ENCODE measurements around the gene KCTD12.

KCTD12 gene

DNA sequence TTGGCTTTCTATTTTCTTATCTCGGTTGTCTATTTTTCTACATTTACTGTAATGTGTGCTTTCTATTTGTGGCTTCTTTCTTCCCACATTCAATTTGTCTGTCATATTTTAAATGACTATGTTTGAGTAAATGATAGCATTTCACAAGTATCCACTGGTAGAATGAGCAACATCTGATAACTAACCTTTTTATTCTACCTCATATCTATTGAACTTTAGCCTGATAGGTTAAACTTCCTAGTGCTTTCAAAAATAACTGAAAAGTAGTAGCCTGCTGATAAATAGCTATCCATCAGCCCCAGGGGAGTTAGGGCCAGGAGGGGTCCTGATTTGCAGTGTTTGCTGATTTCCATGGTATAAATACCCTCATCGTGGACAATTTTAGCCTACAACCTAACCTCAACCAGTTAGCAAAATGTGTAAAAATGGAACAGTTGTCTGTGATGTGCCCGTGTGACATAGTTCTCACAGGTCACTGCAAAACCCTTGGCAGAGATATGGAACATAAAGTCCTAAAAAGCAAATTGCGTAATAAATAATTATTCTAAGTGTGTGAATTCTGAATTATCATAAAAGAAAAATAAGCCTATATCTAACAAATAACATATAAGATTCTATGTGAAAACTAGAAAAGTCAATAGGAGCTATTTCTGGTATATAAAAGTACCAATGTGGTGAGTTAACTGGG, 32.1 kb downstream of the KCTD12 start:
- no peak for DNase-seq (ENCODE audit: low read depth)

DNA sequence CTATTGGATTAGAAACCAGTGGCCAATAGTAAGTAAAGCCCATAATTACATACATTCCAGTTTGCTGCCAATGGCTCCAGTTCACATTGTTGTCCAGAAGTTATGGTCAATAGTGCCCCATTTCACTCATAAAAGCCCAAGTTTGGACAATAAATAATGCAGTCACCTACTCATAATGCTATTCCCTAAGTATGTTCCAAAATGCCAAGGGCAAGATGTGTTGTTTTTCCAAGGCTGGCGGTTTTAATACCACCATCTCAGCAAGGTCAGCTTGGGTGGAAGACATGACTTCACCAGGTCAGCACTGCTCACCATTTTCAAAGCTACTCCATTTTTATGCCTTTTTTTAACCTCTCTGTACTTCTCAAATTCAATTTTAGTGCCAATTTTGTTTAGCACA, 32.7 kb downstream of the KCTD12 start:
- no peak for DNase-seq (ENCODE audit: low read depth)

DNA sequence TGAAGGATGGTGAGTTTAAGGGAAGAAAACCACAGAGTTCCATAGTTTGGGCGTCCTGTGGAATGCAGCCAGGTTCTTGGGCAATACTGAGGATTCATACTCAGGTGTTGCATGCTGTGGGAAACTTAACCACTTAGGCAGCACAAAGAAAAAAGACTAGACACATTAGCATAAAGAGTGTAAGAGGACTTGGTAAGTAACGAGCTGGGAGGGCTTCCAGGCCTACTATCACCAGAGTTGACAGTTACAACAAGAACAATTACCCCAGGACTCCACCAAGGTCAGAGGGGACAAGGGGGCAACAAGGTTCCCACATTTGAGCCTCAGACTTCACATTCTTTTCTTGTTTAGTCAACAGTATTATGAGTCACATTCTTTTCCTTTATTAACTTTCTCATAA, 33.2 kb downstream of the KCTD12 start:
- no peak for DNase-seq (ENCODE audit: low read depth)

DNA sequence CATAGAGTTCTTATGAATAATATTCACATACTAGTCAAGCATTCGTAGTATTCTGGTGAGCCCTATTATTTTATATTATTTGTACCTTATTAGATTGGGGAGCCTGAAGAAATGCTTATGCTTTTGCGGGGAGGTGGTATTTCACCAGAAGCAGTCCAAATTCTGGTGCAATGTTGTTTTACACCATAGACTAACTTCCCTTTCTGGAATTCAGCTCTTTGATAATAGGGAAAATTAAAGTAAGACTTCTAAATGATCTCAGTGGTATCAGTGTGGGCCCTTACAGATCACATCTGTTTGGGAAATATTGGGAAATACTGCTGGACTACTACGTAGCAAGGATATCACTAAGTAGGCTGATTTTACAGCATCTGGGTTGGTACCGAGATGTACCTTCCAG, 34.2 kb downstream of the KCTD12 start:
- no peak for DNase-seq (ENCODE audit: low read depth)

DNA sequence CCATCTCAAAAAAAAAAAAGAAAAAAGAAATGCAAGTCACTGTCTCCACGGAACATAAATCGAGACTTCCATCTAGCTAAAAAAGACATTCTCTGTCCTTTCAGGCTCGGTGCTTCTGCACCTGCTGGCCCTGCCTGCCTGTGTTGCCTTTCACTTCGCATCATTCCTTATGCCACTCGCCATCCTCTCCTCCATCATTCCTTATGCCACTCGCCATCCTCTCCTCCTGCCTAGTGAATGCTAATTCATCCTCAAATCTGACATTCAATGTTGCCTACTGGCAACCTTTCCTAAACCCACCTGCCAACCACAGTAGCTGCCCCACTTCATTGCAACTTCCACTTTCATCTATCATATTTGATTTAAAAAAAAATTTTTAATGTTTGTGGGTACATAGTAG, 36.7 kb downstream of the KCTD12 start:
- no peak for DNase-seq (ENCODE audit: low read depth)

DNA sequence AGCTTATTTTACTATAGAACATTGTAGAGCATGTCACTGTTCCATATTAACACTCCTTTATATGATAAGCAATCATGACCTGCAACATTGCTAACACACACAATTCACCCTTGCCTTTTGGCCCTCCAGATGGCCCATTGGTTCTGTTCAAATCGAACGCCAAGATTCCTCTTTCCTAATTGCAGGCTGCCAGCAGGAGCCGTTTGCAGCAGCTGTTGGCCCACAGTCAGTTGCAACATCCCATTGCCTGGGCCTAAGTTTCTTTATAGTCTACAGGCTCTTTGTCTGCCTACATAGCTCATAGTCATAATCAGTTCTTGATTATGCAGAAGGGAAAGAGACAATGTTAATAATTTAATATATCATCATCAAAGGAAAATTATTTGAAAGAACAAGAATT, 37.6 kb downstream of the KCTD12 start:
- DNase-seq (ENCODE audit: low read depth), result no peak

DNA sequence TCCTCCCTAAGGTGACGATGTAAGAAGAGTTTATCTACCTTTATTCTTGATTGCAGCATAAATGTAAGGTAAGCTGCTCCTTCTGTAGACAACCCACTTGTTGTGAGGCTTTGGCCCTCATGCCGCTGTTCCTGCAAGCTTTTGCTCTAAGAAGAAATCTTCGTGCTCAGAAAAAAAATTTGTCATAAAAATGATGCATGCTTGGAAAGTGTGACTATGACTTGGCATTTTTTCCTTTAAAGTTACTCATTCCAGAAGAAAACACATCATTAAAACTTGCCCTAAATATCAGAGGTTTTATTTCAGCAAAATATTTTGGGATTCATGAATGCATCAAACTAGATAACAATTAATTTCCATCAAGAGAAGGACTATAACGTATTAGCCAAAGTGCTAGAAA, 39.8 kb downstream of the KCTD12 start:
- DNase-seq (ENCODE audit: low read depth), result no peak

DNA sequence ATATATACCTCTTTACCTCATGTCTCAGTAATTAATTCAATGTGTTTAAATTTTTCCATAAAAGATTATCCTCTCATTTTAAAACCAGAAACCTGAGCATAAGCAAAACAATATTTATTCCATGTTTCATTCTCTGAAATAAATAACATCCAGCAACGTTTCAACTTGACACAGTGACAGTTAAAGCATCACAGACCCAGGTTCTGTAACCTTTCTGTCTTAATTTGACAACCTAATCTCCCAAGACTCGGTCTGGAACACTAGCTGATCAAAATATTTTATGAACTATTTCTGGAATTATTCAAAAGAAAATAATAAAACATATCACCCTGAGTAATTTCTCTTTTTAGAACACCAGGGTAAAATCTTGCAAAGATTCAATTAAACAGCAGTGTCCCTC, 40.3 kb downstream of the KCTD12 start:
- no peak for DNase-seq (ENCODE audit: low read depth)

DNA sequence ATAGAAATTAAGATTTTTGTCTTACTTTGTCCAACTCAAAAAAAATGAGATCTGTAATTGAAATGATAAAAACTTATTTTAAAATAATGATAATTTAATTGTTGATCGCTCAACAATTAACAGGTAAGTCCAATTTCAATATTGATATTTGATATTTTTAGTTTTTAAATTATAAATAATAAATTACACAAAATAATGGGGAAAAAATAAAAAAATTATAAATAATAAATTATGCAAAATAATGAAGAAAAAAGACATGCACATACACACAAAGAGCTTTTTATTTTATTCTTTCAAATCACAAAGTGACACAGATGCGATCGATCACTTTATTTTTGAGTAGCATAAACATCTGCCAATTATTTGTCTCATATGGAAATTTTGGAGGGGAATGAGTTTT, 40.8 kb downstream of the KCTD12 start:
- DNase-seq (ENCODE audit: low read depth), result no peak

DNA sequence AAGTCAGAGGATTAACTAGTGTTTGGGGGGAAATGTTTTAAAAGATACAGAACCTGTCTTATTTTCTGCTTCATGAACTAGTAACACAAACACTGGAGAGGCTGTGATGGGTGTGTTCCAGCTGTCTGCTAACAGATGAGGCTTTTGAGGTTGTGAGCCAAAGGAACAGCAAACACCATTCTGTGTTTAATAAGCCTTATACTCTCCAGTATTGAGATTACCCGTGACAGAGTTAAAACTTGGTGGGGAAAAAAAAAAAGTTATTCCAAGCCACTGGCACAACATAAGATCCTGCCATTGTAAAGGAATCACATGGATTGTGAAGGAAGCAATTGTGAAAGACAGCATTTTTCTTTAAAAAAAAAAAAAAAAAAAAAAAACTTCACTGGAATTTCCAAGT, 48.4 kb downstream of the KCTD12 start:
- no peak for DNase-seq (ENCODE audit: low read depth)

DNA sequence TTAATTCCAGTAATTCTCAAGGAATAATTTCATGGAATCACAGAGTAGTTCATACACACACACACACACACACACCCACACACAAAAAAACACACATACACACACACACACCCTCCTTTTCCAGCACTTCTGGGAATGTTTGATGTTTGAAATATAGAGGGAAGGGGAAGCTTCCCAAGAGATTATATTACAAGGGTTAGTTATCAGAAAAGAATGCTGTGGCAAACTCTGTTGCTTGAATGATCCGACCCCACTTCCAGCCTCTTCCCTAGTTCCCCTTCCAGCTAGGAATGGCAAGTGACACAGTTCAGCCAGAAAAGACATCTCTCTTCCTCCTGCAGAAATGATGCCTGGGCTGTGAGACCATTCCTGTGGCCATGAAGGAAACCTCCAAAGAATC, 49.9 kb downstream of the KCTD12 start:
- no peak for DNase-seq (ENCODE audit: low read depth)

DNA sequence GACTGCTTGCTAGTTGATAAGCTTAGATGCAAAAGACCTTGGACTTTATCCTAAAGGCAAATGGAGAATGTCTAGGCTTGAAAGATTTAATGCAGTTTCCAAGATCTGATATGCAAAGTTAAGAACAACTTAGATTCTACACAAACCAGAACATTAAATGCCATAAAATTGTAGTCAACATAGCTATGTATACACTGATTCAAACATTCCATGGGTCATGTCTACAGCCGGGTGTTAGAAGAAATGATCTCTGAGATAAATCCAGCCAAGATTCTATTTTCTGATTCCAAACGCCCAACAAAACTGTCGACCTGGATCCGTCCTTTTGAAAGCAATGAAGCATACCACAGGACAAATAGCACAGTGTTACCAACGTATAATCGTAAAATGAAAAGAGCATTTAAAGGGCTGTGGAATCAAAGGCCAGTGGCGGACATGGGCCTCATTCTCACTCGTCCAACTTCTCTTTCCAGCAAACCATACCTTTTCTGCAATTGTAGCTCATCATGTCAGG, 52.7 kb downstream of the KCTD12 start:
- DNase-seq (ENCODE audit: low read depth), result no peak

DNA sequence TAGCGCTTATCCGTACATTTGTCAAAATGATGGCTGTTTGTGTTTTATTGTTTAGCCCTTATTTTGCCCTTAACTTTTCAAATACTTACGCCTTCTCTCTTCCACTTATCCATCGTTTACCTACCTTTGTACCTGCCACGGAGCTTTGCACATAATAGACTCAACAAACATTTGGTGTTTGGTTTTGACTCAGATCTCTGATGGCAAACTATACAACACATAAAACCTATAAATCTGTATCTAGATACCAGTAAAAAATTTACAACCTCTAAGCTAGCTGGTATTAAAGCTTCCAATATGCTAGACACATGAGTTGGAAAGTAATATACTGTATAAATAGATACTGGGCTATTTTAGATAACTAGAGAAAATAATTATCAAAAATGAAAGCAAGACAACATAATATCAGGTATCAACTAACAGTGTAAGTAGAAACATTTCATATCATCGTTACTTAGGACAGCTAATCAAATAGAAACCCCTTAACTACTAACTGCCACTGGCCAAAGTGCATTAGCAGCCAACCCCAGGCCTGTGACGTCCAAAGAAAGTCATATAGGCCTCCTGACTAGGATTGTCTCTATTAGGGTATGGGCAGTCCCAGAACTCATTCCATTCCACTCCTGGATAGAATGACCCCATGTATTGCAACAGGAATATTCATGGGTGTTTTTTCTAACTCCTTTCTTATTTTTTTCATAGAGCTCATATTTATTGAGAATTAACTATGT, 53.8 kb downstream of the KCTD12 start:
- no peak for DNase-seq (ENCODE audit: low read depth)

DNA sequence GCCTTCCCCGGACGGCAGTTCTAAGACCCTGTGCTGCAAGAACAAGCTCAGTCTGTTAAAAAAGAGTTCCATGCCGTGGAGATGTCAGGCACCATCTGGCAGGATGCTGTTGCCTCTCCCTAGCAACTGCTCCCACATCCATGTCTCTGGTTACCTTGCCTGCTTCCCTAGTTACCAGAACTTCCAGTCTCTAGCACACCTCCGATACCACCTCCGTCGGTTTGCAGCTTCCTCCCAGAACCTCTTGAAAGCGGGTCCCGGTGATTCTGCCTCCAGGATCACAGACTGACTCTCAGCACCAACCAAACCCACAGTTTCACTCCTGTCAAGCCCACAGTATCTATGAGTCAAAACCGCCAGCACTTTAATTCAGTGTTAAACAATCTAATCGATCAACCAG, 55.4 kb downstream of the KCTD12 start:
- no peak for DNase-seq (ENCODE audit: low read depth)

Measured in T follicular helper cell (primary cell).